HG03571 (cell line): ENCODE data around the gene PPM1H.

ENCODE experiments used
- ATAC-seq: cut with Tn5 transposase; IDR thresholded peaks from one replicate; pipeline ENCODE4 v1.9.1; 2021; ENCODE audit not compliant: unreplicated experiment

Gene PPM1H

DNA sequence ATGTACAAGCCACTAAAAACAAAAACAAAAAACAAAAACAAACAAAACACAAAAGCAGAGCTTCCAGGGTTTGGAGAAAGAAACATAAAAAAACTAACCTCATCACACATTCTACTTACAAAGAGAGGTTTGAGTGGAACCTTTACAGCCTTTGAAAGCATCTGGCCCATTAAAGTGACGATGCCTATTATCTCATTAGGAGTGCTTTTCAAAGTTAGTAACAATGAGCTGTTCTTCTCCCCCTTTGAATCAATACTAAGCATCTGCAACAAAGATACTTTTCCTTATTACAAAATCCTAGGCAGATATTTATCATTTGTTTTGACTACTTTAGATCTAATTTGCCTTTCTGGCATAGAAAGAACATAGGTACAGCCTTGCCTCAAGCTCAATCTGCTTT, 217.3 kb downstream of the PPM1H start:
- ATAC-seq: no peak

GRCh38 chr12:62716866-62717525, 218.0 kb downstream of the PPM1H start:
- ATAC-seq: no peak

GRCh38 chr12:62716037-62716436, 218.9 kb downstream of the PPM1H start:
- ATAC-seq: no peak

GRCh38 chr12:62714774-62715721, 219.9 kb downstream of the PPM1H start:
- ATAC-seq: no peak

- ATAC-seq: no peak
These were observed 220.7 kb downstream of the PPM1H start for GRCh38 chr12:62714181-62714773.

GRCh38 chr12:62713723-62714122, 221.2 kb downstream of the PPM1H start:
- ATAC-seq: no peak

DNA sequence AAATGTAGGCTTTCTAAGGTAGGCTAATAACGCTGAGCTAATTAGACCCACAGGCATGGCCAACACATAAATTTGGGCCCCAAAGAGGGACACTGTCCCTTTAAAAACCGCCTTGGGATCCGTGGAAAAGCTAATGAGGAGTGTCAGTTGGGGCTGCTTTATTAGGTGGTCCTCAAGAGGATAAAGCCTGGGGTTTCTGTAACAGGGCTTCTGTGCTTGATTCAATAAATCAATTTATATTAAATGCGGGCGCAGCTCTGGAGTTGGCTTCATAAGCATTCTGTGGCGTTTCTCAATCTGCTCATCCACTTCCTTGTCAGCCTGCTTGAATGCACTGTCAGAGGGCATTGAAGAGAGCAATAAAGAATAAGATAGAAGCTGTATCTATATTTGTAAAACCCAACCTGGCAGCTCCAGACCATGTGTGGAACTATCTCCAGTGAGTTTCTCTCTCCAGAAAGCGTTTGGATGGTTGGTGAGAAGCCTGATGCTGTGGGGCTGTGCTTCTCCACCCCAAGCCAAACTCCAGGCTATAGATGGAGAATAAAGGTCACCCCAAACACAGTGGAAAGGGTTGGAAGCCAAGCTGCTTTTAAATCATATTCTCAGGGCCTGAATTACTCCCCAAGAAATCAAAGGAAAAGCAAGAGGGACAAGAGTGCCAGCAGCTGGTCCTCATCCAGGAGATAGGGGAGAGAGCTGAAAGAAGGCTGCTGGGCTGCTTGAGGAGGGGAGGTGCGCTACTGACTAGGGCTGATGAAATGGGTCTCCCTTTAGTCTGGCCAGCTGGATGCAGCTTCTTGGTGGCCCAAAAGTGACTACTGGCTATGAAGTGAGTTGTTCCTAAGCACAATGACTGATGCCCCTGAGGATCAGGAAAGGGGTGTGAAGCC, 222.0 kb downstream of the PPM1H start:
- ATAC-seq: no peak

GRCh38 chr12:62711631-62712241, 223.2 kb downstream of the PPM1H start:
- ATAC-seq: no peak

DNA sequence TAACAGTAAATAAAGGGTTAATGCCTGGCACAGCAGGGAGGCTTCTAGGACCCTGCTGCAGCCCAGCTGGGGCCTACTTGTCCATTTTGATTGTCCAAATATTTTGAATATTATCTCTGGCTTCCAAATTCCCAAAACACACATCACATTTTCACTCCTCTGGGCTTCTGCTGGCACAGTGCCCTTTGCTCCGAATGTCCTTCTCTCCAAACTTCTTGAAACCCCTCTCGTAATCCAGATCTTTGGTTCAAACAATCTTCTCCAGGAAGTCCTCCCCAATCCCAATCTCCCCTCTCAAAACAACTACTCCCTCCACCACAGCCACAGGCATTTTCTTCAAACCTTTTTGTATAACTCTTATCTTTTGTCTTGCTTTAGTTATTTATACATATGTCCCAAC, 225.6 kb downstream of the PPM1H start:
- no peak for ATAC-seq

DNA sequence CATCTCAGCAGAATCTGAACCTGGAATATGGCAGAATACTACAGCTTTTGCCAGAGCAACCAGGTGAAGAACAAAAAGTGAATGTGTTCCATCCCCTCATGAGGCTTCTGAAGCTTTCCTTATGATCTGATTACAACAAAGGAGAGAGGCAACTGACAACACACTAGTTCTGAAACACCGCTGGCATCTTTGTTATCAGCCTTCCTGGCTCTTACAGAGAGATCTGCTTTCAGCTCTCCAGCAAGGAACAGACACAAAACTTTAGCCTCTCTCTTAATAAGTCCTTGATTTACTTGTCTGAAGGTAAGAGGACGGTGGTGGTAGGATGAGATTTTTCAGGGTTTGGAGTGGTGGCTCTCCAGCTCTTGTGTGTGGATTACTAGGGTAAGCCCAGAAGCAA, 227.0 kb downstream of the PPM1H start:
- ATAC-seq: no peak

DNA sequence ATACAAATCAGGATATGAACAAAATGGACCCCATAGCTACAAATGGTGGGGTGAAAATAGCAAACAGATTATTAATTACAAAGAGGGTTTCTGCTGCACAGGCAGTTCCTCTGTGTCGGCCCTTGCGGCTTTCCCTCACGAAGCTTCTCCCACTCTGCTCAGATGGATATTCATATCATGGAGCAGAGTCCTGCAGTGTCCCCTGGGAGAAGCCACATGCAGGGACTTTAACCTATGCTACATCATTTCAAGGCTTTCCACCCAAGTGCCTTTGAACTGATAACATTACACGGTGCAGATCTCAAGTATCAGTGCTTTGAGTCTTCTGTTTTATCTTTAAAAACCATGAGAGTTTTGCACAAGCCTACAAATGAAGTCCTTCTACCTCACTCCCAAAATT, 229.1 kb downstream of the PPM1H start:
- no peak for ATAC-seq

DNA sequence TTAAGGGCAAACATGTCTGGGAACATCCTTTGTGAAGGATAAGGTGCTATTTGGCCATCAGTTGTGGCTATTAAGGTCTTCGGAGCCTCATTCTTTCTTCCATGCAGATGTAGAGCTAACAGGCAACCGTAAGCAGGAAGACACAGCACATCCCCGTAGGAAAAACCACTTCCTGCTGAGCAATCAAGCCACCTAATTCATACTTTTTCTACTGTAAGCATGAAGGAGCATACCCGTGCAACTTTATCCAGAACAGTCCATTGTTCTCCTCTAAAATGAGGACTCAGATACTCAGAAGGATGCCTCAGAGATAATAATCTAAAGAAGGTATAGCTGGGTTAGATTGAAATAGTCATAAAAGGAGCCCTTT, 232.0 kb downstream of the PPM1H start:
- no peak for ATAC-seq

DNA sequence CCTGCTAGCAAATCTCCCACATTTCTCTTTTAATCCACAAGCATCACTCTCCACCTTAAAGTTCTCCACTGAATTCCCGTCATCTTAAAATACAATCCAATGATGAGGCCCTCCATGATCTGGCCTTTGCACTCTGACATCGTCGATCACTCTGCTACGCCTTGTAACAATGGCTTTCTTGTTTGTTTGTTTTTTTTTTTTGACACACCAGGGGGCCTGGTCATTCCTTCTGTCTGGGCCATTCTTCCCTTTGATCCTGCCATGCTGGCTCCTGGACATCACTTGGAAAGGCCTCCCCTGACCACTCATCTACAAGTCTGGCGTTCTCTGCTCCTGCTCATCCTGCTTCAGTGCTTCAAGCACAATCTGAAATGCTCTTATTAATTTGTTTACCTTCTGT, 233.5 kb downstream of the PPM1H start:
- ATAC-seq: no peak

GRCh38 chr12:62700091-62700880, 234.7 kb downstream of the PPM1H start:
- no peak for ATAC-seq

DNA sequence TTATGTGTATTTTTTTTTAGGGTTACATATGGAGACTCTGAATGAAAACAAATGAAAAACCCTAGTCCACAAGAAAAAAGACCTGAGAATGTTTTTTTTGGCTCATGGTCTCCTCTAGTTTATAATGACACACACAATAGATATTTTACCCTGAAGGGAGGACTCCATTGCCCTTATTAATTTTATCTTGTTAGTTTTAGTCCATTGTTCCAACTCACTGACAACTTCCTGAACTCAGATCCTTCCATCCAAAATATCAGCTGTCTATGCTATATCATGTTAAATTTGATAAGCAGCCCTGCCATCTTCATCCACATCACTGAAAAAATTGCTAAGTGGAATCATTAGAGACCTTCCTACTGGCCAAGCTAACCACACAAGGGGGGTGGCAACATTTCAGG, 236.2 kb downstream of the PPM1H start:
- ATAC-seq: no peak

GRCh38 chr12:62697893-62698292, 237.1 kb downstream of the PPM1H start:
- no peak for ATAC-seq

DNA sequence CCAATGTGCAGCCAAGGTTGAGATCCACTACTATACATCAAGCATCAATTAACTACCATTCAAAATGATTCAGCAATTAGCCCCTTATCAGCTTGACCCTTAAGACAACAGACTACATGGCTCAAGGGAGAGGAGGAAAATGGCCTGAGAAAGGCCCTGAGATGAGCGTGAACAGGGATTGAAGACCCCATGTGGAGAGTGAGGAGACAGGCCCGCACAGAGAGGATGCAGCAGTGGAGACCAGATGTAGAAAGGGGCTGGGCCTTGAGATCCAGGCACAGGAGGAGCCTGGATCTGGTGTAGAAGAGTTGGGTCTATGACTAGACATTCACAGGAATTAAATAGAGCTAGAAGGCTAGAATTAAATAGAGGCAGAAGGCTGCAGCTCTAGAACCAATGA, 239.3 kb downstream of the PPM1H start:
- no peak for ATAC-seq

GRCh38 chr12:62694632-62695031, 240.3 kb downstream of the PPM1H start:
- ATAC-seq: peak; percentile 70

- ATAC-seq: no peak
These were observed 240.8 kb downstream of the PPM1H start for GRCh38 chr12:62694116-62694515.
